ENCODE measurements around the gene MAP3K10.

DNA sequence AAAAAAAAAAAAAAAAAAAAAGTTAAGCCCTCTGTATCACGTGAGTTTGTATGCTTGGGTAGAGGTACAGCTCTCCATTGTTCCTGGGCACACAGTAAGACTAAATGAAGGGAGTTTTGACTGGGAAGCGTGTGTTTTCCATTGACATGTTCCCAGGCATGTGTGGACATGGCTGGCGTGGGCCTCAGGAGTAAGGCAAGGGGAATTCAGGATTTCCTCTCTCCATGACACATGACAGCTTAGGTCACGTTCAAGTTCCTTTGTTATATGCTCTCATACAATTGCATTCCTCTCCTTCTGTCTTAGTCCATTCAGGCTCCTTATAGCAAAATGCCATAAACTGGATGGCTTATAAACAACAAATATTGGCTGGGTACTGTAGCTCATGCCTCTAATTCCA is 17.1 kb upstream of the MAP3K10 start:
- TF ChIP-seq, protein P1, sequence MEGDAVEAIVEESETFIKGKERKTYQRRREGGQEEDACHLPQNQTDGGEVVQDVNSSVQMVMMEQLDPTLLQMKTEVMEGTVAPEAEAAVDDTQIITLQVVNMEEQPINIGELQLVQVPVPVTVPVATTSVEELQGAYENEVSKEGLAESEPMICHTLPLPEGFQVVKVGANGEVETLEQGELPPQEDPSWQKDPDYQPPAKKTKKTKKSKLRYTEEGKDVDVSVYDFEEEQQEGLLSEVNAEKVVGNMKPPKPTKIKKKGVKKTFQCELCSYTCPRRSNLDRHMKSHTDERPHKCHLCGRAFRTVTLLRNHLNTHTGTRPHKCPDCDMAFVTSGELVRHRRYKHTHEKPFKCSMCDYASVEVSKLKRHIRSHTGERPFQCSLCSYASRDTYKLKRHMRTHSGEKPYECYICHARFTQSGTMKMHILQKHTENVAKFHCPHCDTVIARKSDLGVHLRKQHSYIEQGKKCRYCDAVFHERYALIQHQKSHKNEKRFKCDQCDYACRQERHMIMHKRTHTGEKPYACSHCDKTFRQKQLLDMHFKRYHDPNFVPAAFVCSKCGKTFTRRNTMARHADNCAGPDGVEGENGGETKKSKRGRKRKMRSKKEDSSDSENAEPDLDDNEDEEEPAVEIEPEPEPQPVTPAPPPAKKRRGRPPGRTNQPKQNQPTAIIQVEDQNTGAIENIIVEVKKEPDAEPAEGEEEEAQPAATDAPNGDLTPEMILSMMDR (IDR thresholded peaks at IDR 0.05), result no peak
- TF ChIP-seq POLR2A (IDR thresholded peaks at IDR 0.05), result no peak
